Skeletal muscle tissue (tissue), 4 donors: ENCODE results near the gene RBP2. TPM values are rescaled to one million over a fixed set of nuclear protein-coding genes. Genes with fewer than 3 reads are reported as not detected.

Experiments
- H3K27ac ChIP-seq: one replicate; pipeline ENCODE4 v1.7.0; 2013; ENCODE audit warnings: mild to moderate bottlenecking, low read depth, low read length, inconsistent platforms
- H3K27me3 ChIP-seq, 3 donors: one replicate each; pipeline ENCODE4 v1.7.0; 2013; ENCODE audit warnings: low read length in 3 of 3; ENCODE audit not compliant: control insufficient read depth in 3 of 3, insufficient read depth in 3 of 3
- H3K36me3 ChIP-seq, 3 donors: one replicate each; pipeline ENCODE4 v1.7.0; 2013; ENCODE audit warnings: low read length in 3 of 3; ENCODE audit not compliant: control insufficient read depth in 3 of 3, insufficient read depth in 3 of 3
- H3K4me1 ChIP-seq, 3 donors: one replicate each; pipeline ENCODE4 v1.7.0; 2013; ENCODE audit warnings: low read length in 3 of 3, mild to moderate bottlenecking in 3 of 3; ENCODE audit not compliant: control insufficient read depth in 3 of 3, insufficient read depth in 3 of 3
- H3K4me3 ChIP-seq, 3 donors: one replicate each; pipeline ENCODE4 v1.7.0; 2013; ENCODE audit warnings: low read length in 3 of 3
- H3K9ac ChIP-seq, 3 donors: one replicate each; pipeline ENCODE4 v1.7.0; 2013; ENCODE audit warnings: low read length in 3 of 3, mild to moderate bottlenecking in 3 of 3, moderate library complexity in 2 of 3, low read depth in 1 of 3
- H3K9me3 ChIP-seq, 3 donors: one replicate each; pipeline ENCODE4 v1.7.0; 2013; ENCODE audit warnings: low read length in 3 of 3; ENCODE audit not compliant: control insufficient read depth in 3 of 3
- total RNA-seq: library from RNA; depleted of rRNA; stranded (reverse); fragments of >200 nt; gene quantifications from one replicate; pipeline ENCODE4 v1.2.3, GENCODE V29; 2014
- donor health status: Osteomylitis.

Gene RBP2
- not detected for total RNA-seq

- peaks cover 0 to 12% (median 8%) of the 10 kb centered on the region in 3 donors for H3K4me1 ChIP-seq
- no peak within 1 kb of the TSS for H3K4me3 ChIP-seq
- H3K27me3 ChIP-seq: no peaks in the 10 kb centered on the region
- no peak within 1 kb of the TSS for H3K9ac ChIP-seq
- no peaks in the 10 kb centered on the region for H3K36me3 ChIP-seq
- H3K9me3 ChIP-seq: no peaks in the 10 kb centered on the region
- no peak within 1 kb of the TSS for H3K27ac ChIP-seq
Measured at GRCh38 chr3:139476348-139476747, at the start of gene RBP2. RBP2 (minus strand) TSS chr3:139476516; CDS start chr3:139476459, 57 bp downstream.

GRCh38 chr3:139524841-139525636 lies 48.7 kb upstream of the RBP2 start:
- no peaks in the 10 kb centered on the region for H3K27me3 ChIP-seq
- no peak overlapping the region for H3K9ac ChIP-seq
- no peaks in the 10 kb centered on the region for H3K36me3 ChIP-seq
- H3K4me3 ChIP-seq: no peak overlapping the region
- no peaks in the 10 kb centered on the region for H3K9me3 ChIP-seq
- H3K27ac ChIP-seq: no peak overlapping the region
- peaks cover 0 to 3% (median 0%) of the 10 kb centered on the region in 3 donors for H3K4me1 ChIP-seq

GRCh38 chr3:139523718-139524117 lies 47.4 kb upstream of the RBP2 start:
- no peak overlapping the region for H3K27ac ChIP-seq
- no peaks in the 10 kb centered on the region for H3K36me3 ChIP-seq
- H3K27me3 ChIP-seq: no peaks in the 10 kb centered on the region
- no peak overlapping the region for H3K4me3 ChIP-seq
- no peak overlapping the region for H3K9ac ChIP-seq
- H3K9me3 ChIP-seq: no peaks in the 10 kb centered on the region
- H3K4me1 ChIP-seq: peaks cover 0 to 12% (median 6%) of the 10 kb centered on the region in 3 donors

- H3K4me3 ChIP-seq: no peak overlapping the region
- no peaks in the 10 kb centered on the region for H3K9me3 ChIP-seq
- H3K36me3 ChIP-seq: no peaks in the 10 kb centered on the region
- H3K27ac ChIP-seq: no peak overlapping the region
- H3K9ac ChIP-seq: no peak overlapping the region
- peaks cover 0 to 16% (median 6%) of the 10 kb centered on the region in 3 donors for H3K4me1 ChIP-seq
- H3K27me3 ChIP-seq: no peaks in the 10 kb centered on the region
Measured at GRCh38 chr3:139523166-139523565, 46.9 kb upstream of the RBP2 start.

- no peaks in the 10 kb centered on the region for H3K36me3 ChIP-seq
- peaks cover 0 to 14% (median 6%) of the 10 kb centered on the region in 3 donors for H3K4me1 ChIP-seq
- no peak overlapping the region for H3K9ac ChIP-seq
- H3K27me3 ChIP-seq: no peaks in the 10 kb centered on the region
- no peak overlapping the region for H3K4me3 ChIP-seq
- H3K9me3 ChIP-seq: no peaks in the 10 kb centered on the region
- H3K27ac ChIP-seq: no peak overlapping the region
Measured at GRCh38 chr3:139522421-139522820, 46.1 kb upstream of the RBP2 start.

- Histone ChIP-seq H3K9me3 (no peaks in the 10 kb centered on the region), H3K9ac (no peak overlapping the region), H3K27me3 (no peaks in the 10 kb centered on the region), H3K4me1 (peaks cover 0 to 14% (median 6%) of the 10 kb centered on the region in 3 donors), H3K36me3 (no peaks in the 10 kb centered on the region), H3K27ac (no peak overlapping the region), H3K4me3 (no peak overlapping the region)
Measured at GRCh38 chr3:139521816-139522215, 45.5 kb upstream of the RBP2 start.

- Histone ChIP-seq H3K27ac (no peak overlapping the region), H3K9ac (no peak overlapping the region), H3K27me3 (no peaks in the 10 kb centered on the region), H3K36me3 (no peaks in the 10 kb centered on the region), H3K4me3 (no peak overlapping the region), H3K4me1 (peaks cover 0 to 14% (median 6%) of the 10 kb centered on the region in 3 donors), H3K9me3 (no peaks in the 10 kb centered on the region)
Measured at GRCh38 chr3:139521144-139521543, 44.8 kb upstream of the RBP2 start.

- H3K4me1 ChIP-seq: peaks cover 0 to 14% (median 6%) of the 10 kb centered on the region in 3 donors
- no peak overlapping the region for H3K9ac ChIP-seq
- H3K4me3 ChIP-seq: no peak overlapping the region
- no peaks in the 10 kb centered on the region for H3K36me3 ChIP-seq
- no peaks in the 10 kb centered on the region for H3K27me3 ChIP-seq
- no peak overlapping the region for H3K27ac ChIP-seq
- no peaks in the 10 kb centered on the region for H3K9me3 ChIP-seq
Measured at GRCh38 chr3:139519998-139520737, 43.9 kb upstream of the RBP2 start.

- no peak overlapping the region for H3K27ac ChIP-seq
- no peak overlapping the region for H3K4me3 ChIP-seq
- H3K36me3 ChIP-seq: no peaks in the 10 kb centered on the region
Measured at GRCh38 chr3:139518926-139519842, 42.9 kb upstream of the RBP2 start.

More at GRCh38 chr3:139518926-139519842, 42.9 kb upstream of the RBP2 start:
- H3K4me1 ChIP-seq: peaks cover 0 to 14% (median 6%) of the 10 kb centered on the region in 3 donors
- no peaks in the 10 kb centered on the region for H3K27me3 ChIP-seq
- H3K9ac ChIP-seq: no peak overlapping the region
- no peaks in the 10 kb centered on the region for H3K9me3 ChIP-seq
